ENCODE measurements around the gene DNAJC11.
"Not testable (repeated sequence)": the region's sequence is repeated elsewhere in the genome, so short reads cannot be mapped to it uniquely, and the experiment has no call there.

Gene DNAJC11

GRCh38 chr1:6602669-6603237 is 98.9 kb downstream of the DNAJC11 start, which contains the start of gene KLHL21:
KLHL21 (minus strand) TSS chr1:6602869; CDS start chr1:6602817, 52 bp downstream.
- Histone ChIP-seq H3K4me3 (ENCODE audit: low read length) (peak within 1 kb of the TSS; percentile 80), H3K36me3 (ENCODE audit: insufficient read depth, low read length) (peaks cover 7% of the 10 kb centered on the region), H2AFZ (ENCODE audit: low read depth, low read length) (peak within 1 kb of the TSS; percentile 67), H3K4me1 (ENCODE audit: insufficient read depth, low read length) (peaks cover 36% of the 10 kb centered on the region), H3K27me3 (ENCODE audit: insufficient read depth, low read length) (no peaks in the 10 kb centered on the region), H3K9me3 (ENCODE audit: low read length) (no peaks in the 10 kb centered on the region)

DNA sequence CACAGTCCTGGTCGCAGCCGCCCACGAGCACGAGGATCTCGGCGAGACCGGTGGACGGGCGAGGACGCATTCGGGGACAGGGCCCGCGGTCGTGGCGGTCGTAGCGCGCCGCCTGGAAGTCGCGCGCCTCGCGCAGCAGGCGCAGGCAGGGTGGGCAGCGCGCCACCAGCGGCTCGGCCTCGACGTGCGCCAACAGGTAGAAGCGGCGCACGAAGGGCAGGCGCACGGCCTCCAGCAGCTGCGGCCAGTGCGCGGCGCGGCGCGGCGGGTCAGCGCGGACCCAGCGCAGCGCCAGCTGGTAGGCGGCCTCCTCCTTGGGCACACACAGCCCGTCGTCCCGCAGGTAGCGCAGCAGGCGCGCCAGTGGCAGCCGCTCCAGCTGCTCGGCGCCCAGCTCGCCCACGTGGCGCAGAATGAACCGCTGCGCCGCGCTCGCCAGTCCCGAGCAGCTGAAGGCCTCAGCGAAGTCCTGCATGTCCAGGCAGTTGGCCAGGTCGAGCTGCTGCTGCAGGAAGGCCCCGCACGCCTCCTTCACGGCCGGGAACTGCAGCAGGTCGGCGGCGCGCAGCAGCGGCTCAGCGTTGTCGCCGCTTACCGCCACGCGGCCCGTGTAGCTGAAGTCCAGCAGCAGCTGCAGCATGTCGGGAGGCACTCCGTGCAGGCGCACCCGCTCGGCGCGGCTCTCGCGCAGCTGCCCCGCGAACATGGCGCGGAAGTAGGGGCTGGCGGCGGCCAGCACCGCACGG is 99.5 kb downstream of the DNAJC11 start:
- Histone ChIP-seq H3K27me3 (ENCODE audit: insufficient read depth, low read length) (no peaks in the 10 kb centered on the region), H3K36me3 (ENCODE audit: insufficient read depth, low read length) (peaks cover 13% of the 10 kb centered on the region), H3K9me3 (ENCODE audit: low read length) (no peaks in the 10 kb centered on the region), H2AFZ (ENCODE audit: low read depth, low read length) (no peak overlapping the region), H3K4me3 (ENCODE audit: low read length) (peak overlapping the region; percentile 80), H3K4me1 (ENCODE audit: insufficient read depth, low read length) (peaks cover 36% of the 10 kb centered on the region)

- no peak overlapping the region for H2AFZ ChIP-seq (ENCODE audit: low read depth, low read length)
- peaks cover 36% of the 10 kb centered on the region for H3K4me1 ChIP-seq (ENCODE audit: insufficient read depth, low read length)
- peaks cover 19% of the 10 kb centered on the region for H3K36me3 ChIP-seq (ENCODE audit: insufficient read depth, low read length)
- no peaks in the 10 kb centered on the region for H3K27me3 ChIP-seq (ENCODE audit: insufficient read depth, low read length)
- peak overlapping the region; percentile 80 for H3K4me3 ChIP-seq (ENCODE audit: low read length)
- H3K9me3 ChIP-seq (ENCODE audit: low read length) = no peaks in the 10 kb centered on the region
These were observed 100.3 kb downstream of the DNAJC11 start for GRCh38 chr1:6601049-6601922.

GRCh38 chr1:6600410-6601048 is 101.1 kb downstream of the DNAJC11 start:
- Histone ChIP-seq H3K4me3 (ENCODE audit: low read length) (peak overlapping the region; percentile 80), H2AFZ (ENCODE audit: low read depth, low read length) (no peak overlapping the region)

GRCh38 chr1:6599991-6600390 is 101.6 kb downstream of the DNAJC11 start:
- not testable (repeated sequence) for H3K27me3 ChIP-seq (ENCODE audit: insufficient read depth, low read length); H3K9me3 ChIP-seq (ENCODE audit: low read length); H2AFZ ChIP-seq (ENCODE audit: low read depth, low read length)
- Histone ChIP-seq H3K4me3 (ENCODE audit: low read length) (peak overlapping the region; percentile 80), H3K4me1 (ENCODE audit: insufficient read depth, low read length) (peaks cover 34% of the 10 kb centered on the region), H3K36me3 (ENCODE audit: insufficient read depth, low read length) (peaks cover 31% of the 10 kb centered on the region)

More at GRCh38 chr1:6600410-6601048, 101.1 kb downstream of the DNAJC11 start:
- Histone ChIP-seq H3K36me3 (ENCODE audit: insufficient read depth, low read length) (peaks cover 25% of the 10 kb centered on the region), H3K27me3 (ENCODE audit: insufficient read depth, low read length) (no peaks in the 10 kb centered on the region), H3K9me3 (ENCODE audit: low read length) (no peaks in the 10 kb centered on the region), H3K4me1 (ENCODE audit: insufficient read depth, low read length) (peaks cover 36% of the 10 kb centered on the region)

- Histone ChIP-seq H3K27me3 (ENCODE audit: insufficient read depth, low read length) (no peaks in the 10 kb centered on the region), H3K9me3 (ENCODE audit: low read length) (no peaks in the 10 kb centered on the region), H3K4me3 (ENCODE audit: low read length) (no peak overlapping the region), H3K36me3 (ENCODE audit: insufficient read depth, low read length) (peaks cover 31% of the 10 kb centered on the region), H3K4me1 (ENCODE audit: insufficient read depth, low read length) (peaks cover 32% of the 10 kb centered on the region), H2AFZ (ENCODE audit: low read depth, low read length) (no peak overlapping the region)
These were observed 102.3 kb downstream of the DNAJC11 start for GRCh38 chr1:6599141-6599975.

DNA sequence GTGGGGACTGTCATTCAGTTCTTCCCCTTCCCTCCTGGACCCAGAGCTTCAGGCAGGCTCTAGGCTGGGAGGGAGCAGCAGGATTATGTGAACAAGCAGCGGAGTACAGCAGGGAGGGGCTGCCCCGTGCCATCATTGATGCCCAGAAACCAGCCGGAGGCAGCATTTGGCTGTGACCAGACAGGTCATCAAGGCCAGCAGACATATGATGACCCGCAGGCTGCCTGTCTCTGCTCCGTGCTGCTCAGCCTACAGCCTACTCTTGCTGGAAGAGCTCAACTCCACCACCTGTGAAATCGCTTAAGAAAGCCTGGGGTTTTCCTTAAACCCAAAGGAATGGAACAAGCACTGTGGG is 103.9 kb downstream of the DNAJC11 start:
- Histone ChIP-seq H3K36me3 (ENCODE audit: insufficient read depth, low read length) (peaks cover 45% of the 10 kb centered on the region), H2AFZ (ENCODE audit: low read depth, low read length) (no peak overlapping the region), H3K4me1 (ENCODE audit: insufficient read depth, low read length) (peaks cover 23% of the 10 kb centered on the region), H3K9me3 (ENCODE audit: low read length) (no peaks in the 10 kb centered on the region), H3K27me3 (ENCODE audit: insufficient read depth, low read length) (no peaks in the 10 kb centered on the region), H3K4me3 (ENCODE audit: low read length) (no peak overlapping the region)

DNA sequence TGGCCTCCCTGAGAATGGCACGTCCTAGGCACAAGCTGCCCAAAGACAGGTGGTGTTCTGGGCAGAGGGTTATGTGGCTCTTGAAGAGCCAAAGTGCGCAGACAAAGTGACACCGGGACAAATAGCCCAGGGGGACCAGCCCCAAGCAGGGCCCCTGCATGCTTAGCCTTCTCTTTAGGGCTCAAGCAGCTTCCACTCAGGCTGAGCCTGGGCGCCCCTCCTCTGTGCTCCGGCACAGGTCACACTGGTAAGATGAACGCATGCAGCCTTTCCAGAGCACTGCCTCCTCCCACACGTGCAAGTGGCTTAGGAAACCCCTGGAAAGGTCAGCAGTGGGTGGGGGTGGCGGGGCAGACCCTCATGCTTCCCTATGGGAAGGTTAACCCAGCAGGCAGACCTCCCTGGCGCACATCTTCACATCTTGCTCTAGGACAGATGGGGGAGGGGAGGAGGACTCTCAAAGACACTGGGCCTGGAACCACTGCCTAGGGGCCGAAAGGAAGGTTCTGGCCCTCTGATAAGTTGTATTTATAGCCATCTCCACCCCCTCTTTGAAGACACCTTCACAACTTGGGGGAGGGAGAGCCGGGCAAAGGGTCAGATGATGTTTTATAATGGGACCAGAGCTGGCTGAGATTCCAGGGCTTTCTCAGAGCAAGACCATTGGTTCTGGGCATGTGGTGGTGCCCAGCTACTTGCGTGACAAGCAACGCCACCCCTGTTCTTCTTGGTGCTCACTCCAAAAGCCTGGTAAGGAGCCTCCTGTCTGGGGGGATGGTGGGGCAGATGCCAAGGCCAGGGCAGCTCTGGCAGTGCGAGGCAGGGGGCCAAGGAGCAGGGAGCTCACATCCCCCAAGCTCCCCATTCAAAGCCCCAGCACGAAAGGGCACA is 104.5 kb downstream of the DNAJC11 start:
- peaks cover 50% of the 10 kb centered on the region for H3K36me3 ChIP-seq (ENCODE audit: insufficient read depth, low read length)
- H3K4me3 ChIP-seq (ENCODE audit: low read length) = no peak overlapping the region
- H3K9me3 ChIP-seq (ENCODE audit: low read length) = no peaks in the 10 kb centered on the region
- H3K4me1 ChIP-seq (ENCODE audit: insufficient read depth, low read length) = peaks cover 23% of the 10 kb centered on the region
- H2AFZ ChIP-seq (ENCODE audit: low read depth, low read length) = no peak overlapping the region
- no peaks in the 10 kb centered on the region for H3K27me3 ChIP-seq (ENCODE audit: insufficient read depth, low read length)

- H3K4me3 ChIP-seq (ENCODE audit: low read length) = no peak overlapping the region
- no peak overlapping the region for H2AFZ ChIP-seq (ENCODE audit: low read depth, low read length)
- H3K27me3 ChIP-seq (ENCODE audit: insufficient read depth, low read length) = no peaks in the 10 kb centered on the region
- H3K36me3 ChIP-seq (ENCODE audit: insufficient read depth, low read length) = peaks cover 50% of the 10 kb centered on the region
- H3K4me1 ChIP-seq (ENCODE audit: insufficient read depth, low read length) = peaks cover 16% of the 10 kb centered on the region
- H3K9me3 ChIP-seq (ENCODE audit: low read length) = no peaks in the 10 kb centered on the region
These were observed 105.3 kb downstream of the DNAJC11 start for GRCh38 chr1:6596351-6596750.

DNA sequence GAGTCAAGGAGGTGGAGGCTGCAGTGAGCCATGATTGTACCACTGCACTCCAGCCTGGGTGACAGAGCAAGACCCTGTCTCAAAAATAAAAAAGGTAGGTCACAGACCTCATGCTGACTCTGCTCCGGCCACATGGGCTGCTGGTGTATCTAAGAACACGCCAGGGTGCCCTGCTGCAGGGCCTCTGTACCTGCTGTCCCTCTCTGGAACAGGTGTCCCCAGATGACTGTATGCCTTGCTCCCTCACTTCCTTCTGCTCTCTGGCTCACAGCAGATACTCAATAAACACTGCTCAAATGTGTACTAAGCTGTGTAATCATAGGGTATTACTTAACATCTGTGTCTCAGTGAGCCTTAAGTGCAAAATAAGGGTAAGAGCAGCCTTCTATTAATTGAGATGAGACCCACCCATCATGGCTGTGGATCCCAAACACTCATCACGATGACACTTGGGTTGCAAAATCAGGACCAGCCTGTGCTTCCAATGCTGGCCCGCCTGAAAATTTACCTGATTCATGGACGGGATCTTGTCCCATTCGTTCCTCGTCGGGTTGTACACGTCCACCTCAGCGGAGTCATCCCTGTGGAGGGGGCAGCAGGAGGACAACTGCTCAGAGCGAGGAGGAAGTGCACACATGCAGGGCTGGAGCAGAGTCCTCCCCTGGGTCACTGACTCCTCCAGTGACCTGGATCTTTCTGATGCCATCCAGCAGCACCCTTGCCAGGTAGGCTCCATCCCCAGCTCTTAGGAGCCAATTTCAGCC is 106.5 kb downstream of the DNAJC11 start:
- Histone ChIP-seq H3K4me3 (ENCODE audit: low read length) (no peak overlapping the region), H2AFZ (ENCODE audit: low read depth, low read length) (no peak overlapping the region), H3K36me3 (ENCODE audit: insufficient read depth, low read length) (peaks cover 50% of the 10 kb centered on the region), H3K27me3 (ENCODE audit: insufficient read depth, low read length) (no peaks in the 10 kb centered on the region), H3K9me3 (ENCODE audit: low read length) (no peaks in the 10 kb centered on the region), H3K4me1 (ENCODE audit: insufficient read depth, low read length) (peaks cover 4% of the 10 kb centered on the region)

- H3K27me3 ChIP-seq (ENCODE audit: insufficient read depth, low read length) = no peaks in the 10 kb centered on the region
- no peak overlapping the region for H2AFZ ChIP-seq (ENCODE audit: low read depth, low read length)
- no peaks in the 10 kb centered on the region for H3K4me1 ChIP-seq (ENCODE audit: insufficient read depth, low read length)
- peaks cover 57% of the 10 kb centered on the region for H3K36me3 ChIP-seq (ENCODE audit: insufficient read depth, low read length)
- no peaks in the 10 kb centered on the region for H3K9me3 ChIP-seq (ENCODE audit: low read length)
- H3K4me3 ChIP-seq (ENCODE audit: low read length) = no peak overlapping the region
These were observed 107.8 kb downstream of the DNAJC11 start for GRCh38 chr1:6593810-6594209.

Measured in neuron (in vitro differentiated cells).